GM21717 (cell line): ENCODE data around the gene ASB3.
"Not testable (repeated sequence)": the region's sequence is repeated elsewhere in the genome, so short reads cannot be mapped to it uniquely, and the experiment has no call there.

Experiments
- ATAC-seq: cut with Tn5 transposase; IDR thresholded peaks from one replicate; pipeline ENCODE4 v1.9.1; 2021; ENCODE audit warnings: mild to moderate bottlenecking, moderate library complexity; ENCODE audit not compliant: unreplicated experiment

ASB3 gene

GRCh38 chr2:53786705-53787613, at the start of gene ASB3, which contains the start of gene ERLEC1:
TSS of gene ASB3 (minus strand) at chr2:53786953. CDS start at chr2:53765572, 21,381 bp downstream.
TSS of gene ERLEC1 (plus strand) at chr2:53787044. CDS start at chr2:53787211, 167 bp downstream.
- ATAC-seq = peak; percentile 97

DNA sequence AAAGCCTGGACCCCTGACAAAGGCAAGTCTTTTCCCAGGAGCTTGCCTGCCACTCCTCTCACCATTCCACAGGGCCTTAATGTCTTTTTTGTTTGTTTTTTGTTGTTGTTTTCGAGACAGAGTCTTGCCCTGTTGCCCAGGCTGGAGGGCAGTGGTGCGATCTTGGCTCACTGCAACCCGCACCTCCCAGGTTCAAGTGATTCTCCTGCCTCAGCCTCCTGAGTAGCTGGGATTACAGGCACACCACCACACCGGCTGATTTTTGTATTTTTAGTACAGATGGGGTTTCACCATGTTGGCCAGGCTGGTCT, 43.2 kb upstream of the ASB3 start:
- ATAC-seq = not testable (repeated sequence)

DNA sequence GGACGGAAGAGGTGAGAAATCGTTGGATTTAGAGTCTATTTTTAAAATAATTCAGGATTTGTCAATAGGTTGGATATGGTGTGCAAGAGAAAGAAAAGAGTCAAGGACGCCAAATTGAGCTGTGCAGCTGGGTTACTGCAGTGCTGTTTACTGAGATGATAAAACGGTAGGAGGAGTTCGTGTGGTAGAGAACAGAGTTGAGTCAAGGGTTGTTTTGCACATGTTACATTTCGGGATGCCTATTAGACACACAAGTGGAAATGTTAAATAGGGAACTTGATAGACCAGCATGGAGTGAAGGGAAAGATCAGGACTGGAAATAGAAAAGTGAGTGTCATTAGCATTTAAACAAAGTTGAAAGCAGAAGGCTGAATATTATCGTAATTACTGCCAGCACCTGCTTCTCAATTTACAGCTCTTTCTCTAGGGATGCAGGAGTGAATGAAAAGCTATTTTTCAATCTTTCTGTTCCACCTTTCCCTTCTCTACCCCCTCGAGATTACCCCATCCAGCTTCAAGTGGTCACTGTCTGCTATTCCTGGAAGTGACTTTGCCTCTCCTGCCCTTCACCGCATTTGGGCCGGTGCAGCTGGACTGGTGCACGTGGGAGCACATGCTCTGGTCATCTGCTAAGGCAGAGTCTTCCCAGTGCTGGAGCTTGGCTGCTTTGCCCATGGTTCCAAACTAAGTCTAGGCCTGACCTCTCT, 42.7 kb upstream of the ASB3 start:
- ATAC-seq = no peak

DNA sequence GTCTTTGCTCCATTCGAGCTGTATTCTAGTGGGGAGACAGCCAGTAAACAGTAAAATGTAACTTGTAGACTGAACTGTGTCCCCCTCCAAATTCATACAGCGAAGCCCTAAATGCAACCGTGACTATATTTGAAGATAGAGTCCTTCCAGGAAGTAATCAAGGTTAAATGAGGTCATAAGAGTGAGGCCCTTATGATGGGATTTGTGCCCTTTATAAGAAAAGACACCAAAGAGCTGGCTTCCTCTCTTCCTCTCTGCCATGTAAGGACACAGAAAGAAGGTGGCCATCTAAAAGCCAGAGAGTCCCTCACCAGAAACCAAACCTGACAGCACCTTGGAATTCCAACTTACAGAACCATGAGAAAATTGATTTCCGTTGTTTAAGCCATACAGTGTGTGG, 41.6 kb upstream of the ASB3 start:
- no peak for ATAC-seq

- no peak for ATAC-seq
Measured at GRCh38 chr2:53827398-53828175, 40.8 kb upstream of the ASB3 start.

- ATAC-seq = no peak
Measured at GRCh38 chr2:53826587-53827397, 40.0 kb upstream of the ASB3 start.

- no peak for ATAC-seq
Measured at GRCh38 chr2:53826030-53826410, 39.3 kb upstream of the ASB3 start.

DNA sequence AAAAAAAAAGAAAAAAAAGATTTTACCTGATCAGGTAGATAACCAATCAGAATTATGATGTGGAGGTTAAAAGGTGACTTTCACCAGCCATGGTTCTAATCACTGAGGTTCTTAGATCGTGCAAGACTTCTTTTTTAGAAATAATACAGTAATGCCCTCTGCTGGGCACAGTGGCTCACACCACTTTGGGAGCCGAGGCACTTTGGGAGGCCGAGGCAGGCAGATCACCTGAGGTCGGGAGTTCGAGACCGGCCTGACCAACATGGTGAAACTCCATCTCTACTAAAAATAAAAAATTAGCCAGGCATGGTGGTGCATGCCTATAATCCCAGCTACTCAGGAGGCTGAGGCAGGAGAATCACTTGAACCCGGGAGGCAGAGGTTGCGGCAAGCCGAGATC, 36.9 kb upstream of the ASB3 start:
- not testable (repeated sequence) for ATAC-seq

DNA sequence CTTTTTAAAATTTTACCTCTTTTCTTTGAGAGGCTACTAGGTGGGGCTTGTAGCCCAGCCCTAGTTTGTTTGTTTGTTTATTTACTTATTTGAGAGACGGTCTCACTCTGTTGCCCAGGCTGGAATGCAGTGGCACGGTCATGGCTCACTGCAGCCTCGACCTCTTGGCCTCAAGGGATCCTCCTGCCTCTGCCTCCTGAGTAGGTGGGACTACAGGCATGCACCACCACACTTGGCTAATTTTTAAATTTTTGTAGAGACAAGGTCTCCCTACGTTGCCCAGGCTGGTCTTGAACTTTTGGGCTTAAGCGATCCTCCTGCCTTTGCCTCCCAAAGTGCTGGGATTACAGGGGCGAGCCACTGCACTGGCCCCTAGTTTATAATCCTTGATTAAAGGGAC, 35.1 kb upstream of the ASB3 start:
- no peak for ATAC-seq

GRCh38 chr2:53820711-53821110, 34.0 kb upstream of the ASB3 start:
- ATAC-seq = no peak

DNA sequence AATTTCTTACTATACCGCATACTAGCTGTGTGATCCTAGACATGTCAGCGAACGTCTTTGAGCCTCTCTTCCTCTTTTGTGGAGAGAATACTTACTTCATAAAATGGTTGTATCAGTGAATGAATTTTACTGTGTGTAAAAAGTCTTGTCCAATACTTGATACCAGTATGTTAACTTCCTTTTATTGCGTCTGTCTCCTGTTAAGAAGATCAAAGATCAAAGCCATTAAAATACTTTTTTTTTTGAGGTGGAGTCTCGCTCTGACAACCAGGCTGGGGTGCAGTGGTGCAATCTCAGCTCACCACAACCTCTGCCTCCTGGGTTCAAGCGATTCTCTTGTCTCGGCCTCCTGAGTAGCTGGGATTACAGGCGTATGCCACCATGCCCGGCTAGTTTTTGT, 33.3 kb upstream of the ASB3 start:
- no peak for ATAC-seq

DNA sequence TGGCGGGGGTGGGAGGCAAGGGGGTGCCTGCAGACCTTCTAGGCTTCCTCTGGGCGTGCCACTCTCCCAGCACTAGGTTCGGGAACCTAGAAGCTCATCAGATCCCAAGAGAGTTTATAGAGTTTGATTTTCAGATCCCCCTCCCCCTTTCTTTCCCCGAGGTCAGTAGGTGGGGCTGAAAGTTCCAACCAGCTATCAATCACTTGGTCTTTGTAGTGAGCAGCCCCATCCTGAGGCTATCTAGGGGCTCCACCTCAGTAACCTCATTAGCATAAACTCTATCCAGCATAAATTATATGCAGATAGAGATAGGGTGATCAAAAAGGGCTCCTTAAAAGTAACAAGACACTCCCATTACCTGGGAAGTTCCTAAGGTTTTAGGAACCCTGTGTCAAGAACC, 32.9 kb upstream of the ASB3 start:
- ATAC-seq = no peak

- no peak for ATAC-seq
Measured at GRCh38 chr2:53818854-53819435, 32.2 kb upstream of the ASB3 start.

GRCh38 chr2:53813151-53813550, 26.4 kb upstream of the ASB3 start:
- ATAC-seq = no peak

DNA sequence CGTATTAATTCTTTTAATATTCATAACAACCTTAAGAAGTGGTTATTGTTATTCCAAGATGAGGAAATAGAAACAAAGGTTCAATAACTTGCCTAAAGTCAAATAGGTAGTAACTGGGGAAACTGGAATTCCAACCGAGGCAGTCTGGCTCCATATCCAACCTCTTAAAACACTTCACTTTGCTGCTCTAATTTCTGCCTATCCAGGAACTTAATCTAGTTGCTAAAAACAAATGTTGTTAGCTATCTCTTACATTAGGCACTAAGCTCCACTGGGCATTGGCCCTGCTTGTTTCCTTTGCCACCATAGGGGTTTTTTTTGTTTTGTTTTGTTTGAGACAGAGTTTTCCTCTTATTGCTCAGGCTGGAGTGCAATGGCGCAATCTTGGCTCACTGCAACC, 24.8 kb upstream of the ASB3 start:
- ATAC-seq = no peak

- ATAC-seq = no peak
Measured at GRCh38 chr2:53802617-53803151, 15.9 kb upstream of the ASB3 start.

DNA sequence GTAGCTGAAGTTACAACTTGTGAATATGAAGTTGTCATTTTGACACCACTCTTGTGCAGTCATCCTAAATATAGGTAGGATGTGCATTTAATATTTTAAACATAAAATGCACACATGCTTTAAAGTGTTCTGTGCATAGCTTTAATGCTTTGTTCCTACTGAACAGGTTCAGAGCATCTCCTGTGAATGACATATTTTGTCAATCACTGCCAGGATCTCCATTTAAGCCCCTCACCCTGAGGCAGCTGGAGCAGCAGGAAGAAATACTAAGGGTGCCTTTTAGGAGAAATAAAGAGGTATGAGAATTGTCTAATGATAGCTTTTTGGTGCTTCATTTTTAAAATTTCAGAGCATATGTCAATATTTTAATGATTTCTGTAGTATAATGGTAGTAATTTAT, 14.8 kb upstream of the ASB3 start:
- no peak for ATAC-seq

GRCh38 chr2:53793821-53794220, 7.1 kb upstream of the ASB3 start:
- no peak for ATAC-seq

GRCh38 chr2:53793261-53793660, 6.5 kb upstream of the ASB3 start:
- no peak for ATAC-seq
